ENCODE results near the gene SMIM38. TPM values are rescaled to one million over a fixed set of nuclear protein-coding genes. Genes with fewer than 3 reads are reported as not detected.
A peak's percentile ranks its signal among the peaks of the same experiment; 100 is the strongest.

Gene SMIM38
- total and polyA plus RNA-seq, 4 donors: 0.08 to 1.3 (median 0.43) TPM

- Histone ChIP-seq H3K9ac (ENCODE audit: insufficient read depth in 1 of 2, low read length in 2 of 2) (no peak overlapping the region), H3K27ac (ENCODE audit: low read depth in 1 of 2, low read length in 1 of 2) (no peak overlapping the region), H3K4me3 (no peak overlapping the region), H3K4me1 (ENCODE audit: control insufficient read depth in 5 of 5, insufficient read depth in 5 of 5, low read length in 5 of 5) (peaks cover 0 to 36% (median 6%) of the 10 kb centered on the region in 5 donors), H3K36me3 (ENCODE audit: control insufficient read depth in 4 of 4, insufficient read depth in 4 of 4, low read length in 4 of 4) (no peaks in the 10 kb centered on the region), H3K27me3 (ENCODE audit: control insufficient read depth in 3 of 3, insufficient read depth in 3 of 3, low read length in 2 of 3) (peaks cover 0 to 5% (median 0%) of the 10 kb centered on the region in 3 donors), H3K9me3 (ENCODE audit: control insufficient read depth in 4 of 4, insufficient read depth in 3 of 4, low read length in 3 of 4) (peaks cover 0 to 3% (median 0%) of the 10 kb centered on the region in 4 donors)
- WGBS, 2 donors: 88 to 92% methylated on average over 16 of the region's 16 CpGs
- DNase-seq (peak in 2 of 3 donors; percentile 46), ATAC-seq (ENCODE audit: insufficient read depth, low FRiP score) (no peak)
- TF ChIP-seq, protein P1, sequence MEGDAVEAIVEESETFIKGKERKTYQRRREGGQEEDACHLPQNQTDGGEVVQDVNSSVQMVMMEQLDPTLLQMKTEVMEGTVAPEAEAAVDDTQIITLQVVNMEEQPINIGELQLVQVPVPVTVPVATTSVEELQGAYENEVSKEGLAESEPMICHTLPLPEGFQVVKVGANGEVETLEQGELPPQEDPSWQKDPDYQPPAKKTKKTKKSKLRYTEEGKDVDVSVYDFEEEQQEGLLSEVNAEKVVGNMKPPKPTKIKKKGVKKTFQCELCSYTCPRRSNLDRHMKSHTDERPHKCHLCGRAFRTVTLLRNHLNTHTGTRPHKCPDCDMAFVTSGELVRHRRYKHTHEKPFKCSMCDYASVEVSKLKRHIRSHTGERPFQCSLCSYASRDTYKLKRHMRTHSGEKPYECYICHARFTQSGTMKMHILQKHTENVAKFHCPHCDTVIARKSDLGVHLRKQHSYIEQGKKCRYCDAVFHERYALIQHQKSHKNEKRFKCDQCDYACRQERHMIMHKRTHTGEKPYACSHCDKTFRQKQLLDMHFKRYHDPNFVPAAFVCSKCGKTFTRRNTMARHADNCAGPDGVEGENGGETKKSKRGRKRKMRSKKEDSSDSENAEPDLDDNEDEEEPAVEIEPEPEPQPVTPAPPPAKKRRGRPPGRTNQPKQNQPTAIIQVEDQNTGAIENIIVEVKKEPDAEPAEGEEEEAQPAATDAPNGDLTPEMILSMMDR (IDR thresholded peaks at IDR 0.05; ENCODE audit: control extremely low read depth, extremely low read depth): no peak
Observed at GRCh38 chr11:69203381-69203780, 47.6 kb downstream of the SMIM38 start.

DNA sequence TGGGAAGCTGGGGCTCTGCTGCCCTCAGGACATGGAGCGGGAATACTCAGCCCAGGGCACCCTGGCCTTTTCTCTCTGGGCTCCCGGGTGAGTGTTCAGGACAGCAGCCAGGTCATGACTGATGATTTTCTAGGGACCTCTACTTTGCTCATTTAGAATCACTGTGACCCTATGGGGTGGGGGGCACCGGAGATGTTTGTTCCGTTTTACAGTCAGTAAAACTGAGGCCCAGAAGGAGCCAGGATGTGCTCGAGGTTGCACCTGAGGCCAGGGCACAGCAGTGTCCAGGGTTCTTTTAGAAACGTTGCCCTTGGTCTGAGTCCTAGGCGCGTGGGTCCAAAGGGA, 48.1 kb downstream of the SMIM38 start:
- 88 to 95% methylated on average over 8 of the region's 8 CpGs for WGBS, 2 donors
- no peak overlapping the region for H3K4me3 ChIP-seq
- ATAC-seq (ENCODE audit: insufficient read depth, low FRiP score): no peak

GRCh38 chr11:69204246-69204940, 48.7 kb downstream of the SMIM38 start:
- Histone ChIP-seq H3K9ac (ENCODE audit: insufficient read depth in 1 of 2, low read length in 2 of 2) (no peak overlapping the region), H3K9me3 (ENCODE audit: control insufficient read depth in 4 of 4, insufficient read depth in 3 of 4, low read length in 3 of 4) (peaks cover 0 to 3% (median 0%) of the 10 kb centered on the region in 4 donors), H3K4me1 (ENCODE audit: control insufficient read depth in 5 of 5, insufficient read depth in 5 of 5, low read length in 5 of 5) (peaks cover 0 to 36% (median 6%) of the 10 kb centered on the region in 5 donors), H3K36me3 (ENCODE audit: control insufficient read depth in 4 of 4, insufficient read depth in 4 of 4, low read length in 4 of 4) (no peaks in the 10 kb centered on the region), H3K4me3 (no peak overlapping the region), H3K27me3 (ENCODE audit: control insufficient read depth in 3 of 3, insufficient read depth in 3 of 3, low read length in 2 of 3) (peaks cover 0 to 5% (median 0%) of the 10 kb centered on the region in 3 donors), H3K27ac (ENCODE audit: low read depth in 1 of 2, low read length in 1 of 2) (no peak overlapping the region)
- ATAC-seq (ENCODE audit: insufficient read depth, low FRiP score): no peak
- 90 to 93% methylated on average over 19 of the region's 19 CpGs for WGBS, 2 donors
- TF ChIP-seq, protein P1 (IDR thresholded peaks at IDR 0.05; ENCODE audit: control extremely low read depth, extremely low read depth): no peak
- peak in 2 of 3 donors; percentile 12 to 28 for DNase-seq

More for the DNA sequence above, 48.1 kb downstream of the SMIM38 start:
- no peak for DNase-seq
- peaks cover 0 to 5% (median 0%) of the 10 kb centered on the region in 3 donors for H3K27me3 ChIP-seq (ENCODE audit: control insufficient read depth in 3 of 3, insufficient read depth in 3 of 3, low read length in 2 of 3)
- peaks cover 0 to 36% (median 6%) of the 10 kb centered on the region in 5 donors for H3K4me1 ChIP-seq (ENCODE audit: control insufficient read depth in 5 of 5, insufficient read depth in 5 of 5, low read length in 5 of 5)
- H3K36me3 ChIP-seq (ENCODE audit: control insufficient read depth in 4 of 4, insufficient read depth in 4 of 4, low read length in 4 of 4): no peaks in the 10 kb centered on the region
- TF ChIP-seq, protein P1 (IDR thresholded peaks at IDR 0.05; ENCODE audit: control extremely low read depth, extremely low read depth): no peak
- H3K9ac ChIP-seq (ENCODE audit: insufficient read depth in 1 of 2, low read length in 2 of 2): no peak overlapping the region
- peaks cover 0 to 3% (median 0%) of the 10 kb centered on the region in 4 donors for H3K9me3 ChIP-seq (ENCODE audit: control insufficient read depth in 4 of 4, insufficient read depth in 3 of 4, low read length in 3 of 4)
- no peak overlapping the region for H3K27ac ChIP-seq (ENCODE audit: low read depth in 1 of 2, low read length in 1 of 2)
